ENCODE measurements around the gene ZNF749. TPM values are rescaled to one million over a fixed set of nuclear protein-coding genes. Genes with fewer than 3 reads are reported as not detected.

The ZNF749 gene
- total and polyA plus RNA-seq, 2 of the 4 experiments (the other 2 are of a cell fraction), result 7.9 to 9.9 TPM

DNA sequence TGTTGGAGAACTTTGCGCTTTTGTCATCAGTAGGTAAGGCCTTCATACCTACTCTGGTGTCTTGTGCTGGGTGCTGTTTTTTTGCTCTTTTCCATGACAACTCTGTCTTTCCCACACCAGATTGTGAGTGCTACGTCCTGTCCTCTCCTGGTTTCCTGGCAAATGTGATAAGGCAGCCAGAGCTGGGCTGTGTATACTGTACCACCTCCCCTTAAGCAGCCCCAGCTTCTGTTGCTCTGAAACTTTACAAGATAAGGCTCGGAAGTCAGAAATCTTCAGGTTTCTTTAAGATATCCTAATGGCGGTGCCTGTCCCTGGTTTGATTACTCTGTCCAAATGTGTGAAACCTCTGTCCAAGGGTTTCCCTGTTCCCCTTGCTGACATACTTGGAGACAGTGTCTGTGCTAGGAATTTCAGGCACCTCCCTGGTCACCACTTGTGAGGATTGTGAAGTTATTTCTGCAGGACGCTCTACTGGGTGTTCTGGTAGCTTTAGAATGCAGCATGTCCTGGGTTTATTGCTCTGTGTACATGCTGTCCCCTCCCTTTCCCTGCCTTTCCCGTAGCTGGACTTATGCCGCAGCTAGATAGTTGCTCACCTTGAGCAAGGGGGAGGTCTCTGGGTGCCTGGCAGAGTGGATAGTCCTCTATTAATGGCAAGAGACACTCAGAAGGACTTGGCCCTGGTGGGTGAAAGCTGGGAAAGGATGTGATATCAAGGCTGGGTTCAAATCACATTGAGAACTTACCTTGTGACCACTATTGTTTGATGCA is 7.0 kb downstream of the ZNF749 start:
- ATAC-seq (ENCODE audit: low read depth), result no peak
- Histone ChIP-seq H2AFZ (replicated peaks; ENCODE audit: low read length, poor library complexity) (no peak overlapping the region), H2BK20ac (ENCODE audit: low read depth, low read length) (no peak overlapping the region), H3K4me3 (ENCODE audit: insufficient read depth, low read depth, low read length) (no peak overlapping the region), H3K9me3 (ENCODE audit: control insufficient read depth, insufficient read depth, low read length) (peaks cover 22% of the 10 kb centered on the region), H3K27me3 (ENCODE audit: control insufficient read depth, insufficient read depth, low read length) (no peaks in the 10 kb centered on the region), H3K14ac (replicated peaks; ENCODE audit: low read depth, low read length) (no peak overlapping the region), H3K79me1 (ENCODE audit: low read depth in 1 of 2, low read length in 2 of 2) (peaks cover 31 to 49% of the 10 kb centered on the region in 2 experiments), H2AK9ac (replicated peaks; ENCODE audit: low read depth, low read length, poor library complexity) (no peak overlapping the region), H4K20me1 (ENCODE audit: insufficient read depth, low read length) (no peaks in the 10 kb centered on the region; the same call in 1 of the 2 replicates), H2BK15ac (ENCODE audit: low read depth, low read length) (no peak overlapping the region), H3K4me1 (ENCODE audit: control insufficient read depth, insufficient read depth, low read length) (no peaks in the 10 kb centered on the region), H3K18ac (ENCODE audit: low read depth, low read length) (no peak overlapping the region), H4K91ac (ENCODE audit: insufficient read depth, low read depth, low read length) (no peak overlapping the region), H3K4ac (ENCODE audit: low read depth, low read length) (no peak overlapping the region), H3K9ac (ENCODE audit: low read depth, low read length) (no peak overlapping the region), H3K36me3 (ENCODE audit: control insufficient read depth, insufficient read depth, low read length) (peaks cover 25% of the 10 kb centered on the region), H3K27ac (ENCODE audit: insufficient read depth, low read length) (no peak overlapping the region), H2AK5ac (ENCODE audit: low read depth, low read length) (no peak overlapping the region), H3K23ac (ENCODE audit: low read depth, low read length) (no peak overlapping the region), H4K8ac (ENCODE audit: low read depth in 2 of 2, low read length in 2 of 2) (no peak overlapping the region), H3K4me2 (ENCODE audit: low read depth, low read length) (no peak overlapping the region), H2BK120ac (ENCODE audit: low read depth, low read length) (no peak overlapping the region), H3K9me1 (ENCODE audit: insufficient read depth, low read length) (no peaks in the 10 kb centered on the region), H2BK5ac (ENCODE audit: low read depth, low read length, poor library complexity, severe bottlenecking) (no peak overlapping the region), H4K5ac (ENCODE audit: low read depth, low read length) (no peak overlapping the region), H3K56ac (ENCODE audit: extremely low read depth, insufficient read depth, low read length) (no peak overlapping the region)
- DNase-seq, result no peak
- ChIA-PET CTCF (no interaction called here), POLR2A (ENCODE audit: unreplicated experiment) (no interaction called here)
- TF ChIP-seq, protein P1, sequence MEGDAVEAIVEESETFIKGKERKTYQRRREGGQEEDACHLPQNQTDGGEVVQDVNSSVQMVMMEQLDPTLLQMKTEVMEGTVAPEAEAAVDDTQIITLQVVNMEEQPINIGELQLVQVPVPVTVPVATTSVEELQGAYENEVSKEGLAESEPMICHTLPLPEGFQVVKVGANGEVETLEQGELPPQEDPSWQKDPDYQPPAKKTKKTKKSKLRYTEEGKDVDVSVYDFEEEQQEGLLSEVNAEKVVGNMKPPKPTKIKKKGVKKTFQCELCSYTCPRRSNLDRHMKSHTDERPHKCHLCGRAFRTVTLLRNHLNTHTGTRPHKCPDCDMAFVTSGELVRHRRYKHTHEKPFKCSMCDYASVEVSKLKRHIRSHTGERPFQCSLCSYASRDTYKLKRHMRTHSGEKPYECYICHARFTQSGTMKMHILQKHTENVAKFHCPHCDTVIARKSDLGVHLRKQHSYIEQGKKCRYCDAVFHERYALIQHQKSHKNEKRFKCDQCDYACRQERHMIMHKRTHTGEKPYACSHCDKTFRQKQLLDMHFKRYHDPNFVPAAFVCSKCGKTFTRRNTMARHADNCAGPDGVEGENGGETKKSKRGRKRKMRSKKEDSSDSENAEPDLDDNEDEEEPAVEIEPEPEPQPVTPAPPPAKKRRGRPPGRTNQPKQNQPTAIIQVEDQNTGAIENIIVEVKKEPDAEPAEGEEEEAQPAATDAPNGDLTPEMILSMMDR (conservative IDR thresholded peaks at IDR 0.05; ENCODE audit: low read depth, low read length), result no peak
- TF ChIP-seq, protein P2, sequence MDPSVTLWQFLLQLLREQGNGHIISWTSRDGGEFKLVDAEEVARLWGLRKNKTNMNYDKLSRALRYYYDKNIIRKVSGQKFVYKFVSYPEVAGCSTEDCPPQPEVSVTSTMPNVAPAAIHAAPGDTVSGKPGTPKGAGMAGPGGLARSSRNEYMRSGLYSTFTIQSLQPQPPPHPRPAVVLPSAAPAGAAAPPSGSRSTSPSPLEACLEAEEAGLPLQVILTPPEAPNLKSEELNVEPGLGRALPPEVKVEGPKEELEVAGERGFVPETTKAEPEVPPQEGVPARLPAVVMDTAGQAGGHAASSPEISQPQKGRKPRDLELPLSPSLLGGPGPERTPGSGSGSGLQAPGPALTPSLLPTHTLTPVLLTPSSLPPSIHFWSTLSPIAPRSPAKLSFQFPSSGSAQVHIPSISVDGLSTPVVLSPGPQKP (IDR thresholded peaks at IDR 0.05; ENCODE audit: borderline replicate concordance, low read depth, low read length), result no peak
- TF ChIP-seq RFX5 (IDR thresholded peaks at IDR 0.05; ENCODE audit: low read depth, low read length), result no peak
- no peak for TF ChIP-seq SMC3 (IDR thresholded peaks at IDR 0.05; ENCODE audit: low read depth, low read length)
- no peak for TF ChIP-seq MAFK (IDR thresholded peaks at IDR 0.05; ENCODE audit: low read depth, low read length)
- no peak for TF ChIP-seq FOS (IDR thresholded peaks at IDR 0.05; ENCODE audit: low read depth, low read length)
- TF ChIP-seq BHLHE40 (IDR thresholded peaks at IDR 0.05; ENCODE audit: low read depth, low read length), result no peak
- TF ChIP-seq NFE2L2 (IDR thresholded peaks at IDR 0.05; ENCODE audit: low read depth, low read length), result no peak
- TF ChIP-seq RAD21 (IDR thresholded peaks at IDR 0.05; ENCODE audit: low read length), result no peak
- no peak for TF ChIP-seq MXI1 (IDR thresholded peaks at IDR 0.05; ENCODE audit: borderline replicate concordance, low read depth, low read length)
- no peak for TF ChIP-seq MAZ (IDR thresholded peaks at IDR 0.05; ENCODE audit: borderline replicate concordance, low read depth, low read length)
- in situ Hi-C loops (cut with MboI; ENCODE audit: low sequenced_read_pairs), result no loop called here
- dilution Hi-C loops (cut with HindIII; ENCODE audit: low sequenced_read_pairs, unreplicated experiment), result no loop called here
- no TSS peak for BruUV-seq (replicated peaks)
- intact Hi-C loops (cut with micrococcal nuclease), result no loop called here
- WGBS, 2 experiments (ENCODE audit: extremely low coverage in 2 of 2, insufficient read length in 1 of 2), result 100% methylated on average over 1 of the region's 7 CpGs; no CpG with 5 or more reads in 1 of the 2 experiments

All from IMR-90 (cell line).